SK-N-SH (cell line): Measurements from ENCODE around the gene PPT2.

Experiments used
- CTCF ChIP-seq: fragments of 200-600 bp; sonication (generic); IDR thresholded peaks from 2 replicates; pipeline ENCODE4 v1.6.1; 2017; ENCODE audit warnings: antibody characterized with exemption, mild to moderate bottlenecking, moderate library complexity
- JUND ChIP-seq: IDR thresholded peaks from 2 replicates; pipeline ENCODE4 v1.4.0; 2012
- MAX ChIP-seq: IDR thresholded peaks from 2 replicates; pipeline ENCODE4 v1.4.0; 2012; ENCODE audit warnings: low read depth
- MXI1 ChIP-seq: IDR thresholded peaks from 2 replicates; pipeline ENCODE4 v1.6.1; 2012; ENCODE audit warnings: mild to moderate bottlenecking, low read depth, low read length, improper control_type of control experiment
- SIN3A ChIP-seq: IDR thresholded peaks from 2 replicates; pipeline ENCODE4 v1.6.1; 2012; ENCODE audit warnings: low read depth, mild to moderate bottlenecking, low read length, moderate library complexity, borderline replicate concordance
- USF1 ChIP-seq: IDR thresholded peaks from 2 replicates; pipeline ENCODE4 v1.4.0; 2012; ENCODE audit warnings: low read depth, borderline replicate concordance

- TF ChIP-seq SIN3A (no peak), CTCF (no peak), MXI1 (no peak), JUND (no peak), MAX (no peak), USF1 (no peak)
Measured at GRCh38 chr6:32174416-32174815, 20.5 kb downstream of the PPT2 start.
